ENCODE measurements around the gene ADAM10.

Gene ADAM10

DNA sequence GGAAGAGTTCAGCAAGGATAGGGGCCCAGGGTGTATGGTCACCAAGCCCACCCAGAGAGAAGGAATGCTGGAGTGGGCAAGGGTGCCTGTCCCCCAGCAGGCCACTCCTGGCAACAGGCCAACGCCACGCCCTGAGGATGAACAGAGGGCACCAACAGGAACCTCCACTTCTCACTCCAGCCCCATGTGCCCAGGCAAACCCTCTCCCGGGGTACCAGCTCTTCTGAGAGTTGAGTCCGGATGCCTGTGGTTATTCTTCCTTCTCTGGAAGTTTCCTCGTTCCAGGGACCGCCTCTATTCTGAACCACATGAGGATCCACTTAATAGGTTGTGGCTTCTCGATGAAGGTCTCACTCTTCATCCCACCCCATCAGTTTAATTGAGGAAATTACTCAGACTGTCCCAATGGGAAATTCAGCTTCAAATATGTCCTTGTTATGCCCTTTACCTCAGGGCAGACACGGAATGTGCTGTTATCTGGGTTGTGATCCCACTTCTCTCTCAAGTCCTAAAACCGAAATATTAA lies 203.4 kb downstream of the ADAM10 start:
- Mint-ChIP-seq H3K27me3 (no peaks in the 10 kb centered on the region), H3K27ac (no peak overlapping the region), H3K36me3 (no peaks in the 10 kb centered on the region), H3K4me3 (no peak overlapping the region), H3K9me3 (no peaks in the 10 kb centered on the region), H3K4me1 (peaks cover 28% of the 10 kb centered on the region)

DNA sequence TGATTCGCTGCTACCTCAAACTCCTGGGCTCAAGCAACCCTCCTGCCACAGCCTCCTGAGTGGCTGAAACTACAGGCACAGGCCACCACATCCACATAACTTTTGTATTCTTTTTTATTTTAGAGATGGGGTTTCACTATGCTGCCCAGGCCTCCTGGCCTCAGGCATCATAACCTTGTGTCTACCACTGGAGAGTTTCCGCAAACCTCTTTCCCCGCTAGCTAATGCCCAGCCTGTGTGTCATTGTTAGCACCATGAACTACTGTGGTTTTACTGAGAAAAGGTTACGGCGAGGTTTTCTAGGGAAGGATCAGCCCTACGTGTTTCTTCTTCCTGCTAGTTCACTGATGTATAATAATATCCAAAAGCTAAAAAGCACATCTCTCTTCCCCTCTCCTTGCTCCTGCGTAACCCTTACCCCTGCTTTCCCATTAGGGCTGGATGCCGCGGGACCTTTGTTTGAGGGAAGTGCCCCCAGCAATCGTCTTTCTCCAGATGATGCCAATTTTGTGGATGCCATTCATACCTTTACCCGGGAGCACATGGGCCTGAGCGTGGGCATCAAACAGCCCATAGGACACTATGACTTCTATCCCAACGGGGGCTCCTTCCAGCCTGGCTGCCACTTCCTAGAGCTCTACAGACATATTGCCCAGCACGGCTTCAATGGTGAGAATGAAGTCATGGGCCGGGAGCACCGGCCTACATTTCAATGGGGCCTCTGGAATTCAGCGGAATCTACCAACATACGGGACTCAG lies 204.0 kb downstream of the ADAM10 start:
- Mint-ChIP-seq H3K27me3 (no peaks in the 10 kb centered on the region), H3K9me3 (no peaks in the 10 kb centered on the region), H3K36me3 (no peaks in the 10 kb centered on the region), H3K4me3 (no peak overlapping the region), H3K27ac (peak overlapping the region; percentile 23), H3K4me1 (peaks cover 25% of the 10 kb centered on the region)

DNA sequence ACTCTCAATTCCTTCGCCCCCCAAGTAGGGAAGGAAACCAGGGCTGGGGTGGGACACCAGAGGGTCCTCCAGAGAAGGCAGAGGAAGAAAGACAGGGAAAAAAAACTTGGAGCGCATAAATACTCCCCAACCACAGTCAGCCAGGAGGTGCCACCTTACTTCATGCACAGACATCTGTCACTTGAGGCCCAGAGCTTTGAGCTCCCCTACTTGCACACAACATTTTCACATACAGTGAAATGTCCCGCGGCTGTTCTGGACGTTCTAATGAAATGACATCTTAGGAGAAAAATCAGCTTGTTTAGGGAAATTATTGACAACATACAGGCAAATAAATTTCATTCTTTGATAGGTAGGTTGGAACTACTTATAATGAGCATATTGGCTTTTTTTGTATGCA lies 204.8 kb downstream of the ADAM10 start:
- Mint-ChIP-seq H3K27ac (no peak overlapping the region), H3K27me3 (no peaks in the 10 kb centered on the region), H3K36me3 (no peaks in the 10 kb centered on the region), H3K4me3 (no peak overlapping the region), H3K9me3 (no peaks in the 10 kb centered on the region), H3K4me1 (peaks cover 25% of the 10 kb centered on the region)

DNA sequence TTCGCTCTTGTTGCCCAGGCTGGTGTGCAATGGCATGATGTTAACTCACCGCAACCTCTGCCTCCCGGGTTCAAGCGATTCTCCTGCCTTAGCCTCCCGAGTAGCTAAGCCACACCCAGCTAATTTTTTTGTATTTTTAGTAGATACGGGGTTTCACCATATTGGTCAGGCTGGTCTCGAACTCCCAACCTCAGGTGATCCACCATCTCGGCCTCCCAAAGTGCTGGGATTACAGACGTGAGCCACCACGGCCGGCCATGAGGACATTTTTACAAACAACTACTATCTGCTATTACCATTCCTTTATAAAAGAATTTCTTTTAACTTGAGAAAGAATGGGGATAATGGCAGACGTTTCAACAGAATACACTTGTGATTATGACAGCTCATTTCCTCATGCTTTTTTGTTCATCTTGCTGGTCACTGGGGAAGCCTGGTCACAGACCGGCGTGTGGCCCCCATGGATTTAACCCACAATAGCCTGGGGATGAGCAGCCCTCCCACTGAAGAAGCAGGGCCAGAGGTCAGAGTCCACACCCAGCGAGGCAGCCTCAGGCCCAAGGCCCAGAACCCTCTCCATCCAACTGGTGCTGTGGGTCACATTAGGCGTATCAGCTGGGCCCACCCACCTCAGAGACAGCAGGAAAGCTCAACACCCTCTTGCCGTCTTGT lies 205.7 kb downstream of the ADAM10 start:
- Mint-ChIP-seq H3K9me3 (no peaks in the 10 kb centered on the region), H3K4me1 (peaks cover 25% of the 10 kb centered on the region), H3K27me3 (no peaks in the 10 kb centered on the region), H3K36me3 (no peaks in the 10 kb centered on the region), H3K4me3 (no peak overlapping the region), H3K27ac (no peak overlapping the region)

DNA sequence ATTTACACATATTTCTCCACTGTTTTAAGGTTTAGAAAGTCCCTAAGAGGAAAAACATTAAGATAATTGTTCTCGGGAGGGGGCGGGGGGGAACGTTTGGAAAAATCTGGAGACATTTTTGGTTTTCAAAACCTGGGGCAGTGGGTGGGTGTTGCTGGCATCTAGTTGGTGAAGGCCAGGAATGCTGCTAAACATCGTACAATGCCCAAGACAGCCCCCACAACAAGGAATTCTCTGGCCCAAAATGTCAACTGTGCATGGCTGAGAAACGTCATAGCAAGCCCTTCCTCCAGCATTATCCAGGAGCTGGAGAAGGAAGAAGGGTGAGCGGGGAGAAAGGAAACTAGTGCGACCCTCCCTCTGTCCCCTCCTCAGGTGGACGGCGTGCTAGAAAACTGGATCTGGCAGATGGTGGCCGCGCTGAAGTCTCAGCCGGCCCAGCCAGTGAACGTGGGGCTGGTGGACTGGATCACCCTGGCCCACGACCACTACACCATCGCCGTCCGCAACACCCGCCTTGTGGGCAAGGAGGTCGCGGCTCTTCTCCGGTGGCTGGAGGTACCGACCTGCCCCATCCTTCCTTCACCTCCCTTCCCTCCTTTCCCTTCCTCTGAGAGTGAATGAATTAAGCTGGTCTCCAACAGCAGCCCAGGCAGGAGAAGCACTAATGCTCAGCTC lies 208.0 kb downstream of the ADAM10 start:
- H3K27ac Mint-ChIP-seq: no peak overlapping the region
- peaks cover 20% of the 10 kb centered on the region for H3K4me1 Mint-ChIP-seq
- no peak overlapping the region for H3K4me3 Mint-ChIP-seq
- H3K9me3 Mint-ChIP-seq: no peaks in the 10 kb centered on the region
- no peaks in the 10 kb centered on the region for H3K27me3 Mint-ChIP-seq
- no peaks in the 10 kb centered on the region for H3K36me3 Mint-ChIP-seq

DNA sequence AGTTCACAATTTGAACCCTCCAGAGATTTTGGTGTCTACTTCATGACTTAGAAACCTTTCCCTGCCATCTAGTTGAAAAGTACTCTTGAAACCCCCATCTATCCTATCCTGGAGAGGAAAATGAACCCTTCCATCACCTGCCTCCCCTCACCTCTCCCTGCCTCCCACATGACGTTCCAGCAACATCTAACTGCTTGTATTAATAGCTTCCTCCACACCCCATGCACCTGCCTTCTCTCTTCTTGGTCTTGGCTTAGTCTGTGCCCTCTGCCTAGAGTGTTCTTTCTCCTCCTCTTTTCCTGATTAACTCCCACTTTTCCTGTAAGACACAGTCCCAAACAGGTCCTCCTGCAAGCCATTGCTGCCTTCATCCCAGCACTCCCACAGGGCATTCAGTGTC lies 210.0 kb downstream of the ADAM10 start:
- Mint-ChIP-seq H3K4me1 (peaks cover 1% of the 10 kb centered on the region), H3K27ac (no peak overlapping the region), H3K9me3 (no peaks in the 10 kb centered on the region), H3K27me3 (no peaks in the 10 kb centered on the region), H3K36me3 (no peaks in the 10 kb centered on the region), H3K4me3 (no peak overlapping the region)

DNA sequence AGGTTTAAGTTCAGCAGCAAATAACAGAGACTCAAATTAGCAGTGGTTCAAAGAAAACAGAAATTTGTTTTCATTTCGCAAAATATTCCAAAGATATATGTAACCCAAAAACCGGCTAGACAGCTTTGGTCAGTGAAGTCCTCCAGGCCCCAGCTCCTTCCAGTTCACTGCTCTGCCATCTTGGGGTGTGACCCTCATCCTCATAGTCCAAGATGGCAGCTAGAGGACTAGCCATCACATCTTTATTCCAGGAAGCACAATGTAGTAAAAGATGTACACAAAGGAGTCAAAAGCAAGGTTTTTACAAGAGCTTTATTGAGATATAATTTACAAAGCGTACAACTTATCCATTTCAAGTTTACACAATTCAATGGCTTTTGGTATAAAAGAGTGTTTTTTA lies 210.6 kb downstream of the ADAM10 start:
- no peaks in the 10 kb centered on the region for H3K36me3 Mint-ChIP-seq
- no peak overlapping the region for H3K4me3 Mint-ChIP-seq
- H3K9me3 Mint-ChIP-seq: no peaks in the 10 kb centered on the region
- no peaks in the 10 kb centered on the region for H3K4me1 Mint-ChIP-seq
- no peak overlapping the region for H3K27ac Mint-ChIP-seq
- H3K27me3 Mint-ChIP-seq: no peaks in the 10 kb centered on the region

All from activated naive CD4-positive, alpha-beta T cell treated with anti-CD3 and anti-CD28 coated beads, Interleukin-2, amount 50 U/mL, for 24 hours (primary cell).